Hematopoietic multipotent progenitor cell treated with erythropoietin and hydrocortisone succinate and interleukin-3 and kit ligand, for 17 days (in vitro differentiated cells): ENCODE data around the gene FOXO3.
"Not testable (repeated sequence)": the region's sequence is repeated elsewhere in the genome, so short reads cannot be mapped to it uniquely, and the experiment has no call there.

Source experiments
- DNase-seq: peaks from one replicate; pipeline ENCODE4 v3.0.0-alpha.2; 2015; ENCODE audit warnings: low spot score

Gene FOXO3

DNA sequence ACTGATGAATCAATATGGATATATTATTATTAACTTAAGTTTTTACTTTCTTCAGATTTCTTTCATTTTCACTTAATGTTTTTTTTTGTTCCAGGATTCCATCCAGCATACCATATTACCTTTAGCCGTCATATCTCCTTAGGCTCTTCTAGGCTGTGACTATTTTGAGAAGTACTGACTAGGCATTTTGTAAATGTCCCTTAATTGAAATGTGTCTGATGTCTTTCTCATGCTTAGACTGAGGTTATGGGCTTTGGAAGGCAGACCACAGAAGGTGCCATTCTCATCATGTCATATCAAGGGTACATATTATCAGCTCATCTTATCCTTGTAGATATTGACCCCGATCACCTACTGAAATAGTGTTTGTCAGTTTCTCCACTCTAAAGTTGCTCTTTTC lies 101.3 kb downstream of the FOXO3 start:
- DNase-seq = no peak

DNA sequence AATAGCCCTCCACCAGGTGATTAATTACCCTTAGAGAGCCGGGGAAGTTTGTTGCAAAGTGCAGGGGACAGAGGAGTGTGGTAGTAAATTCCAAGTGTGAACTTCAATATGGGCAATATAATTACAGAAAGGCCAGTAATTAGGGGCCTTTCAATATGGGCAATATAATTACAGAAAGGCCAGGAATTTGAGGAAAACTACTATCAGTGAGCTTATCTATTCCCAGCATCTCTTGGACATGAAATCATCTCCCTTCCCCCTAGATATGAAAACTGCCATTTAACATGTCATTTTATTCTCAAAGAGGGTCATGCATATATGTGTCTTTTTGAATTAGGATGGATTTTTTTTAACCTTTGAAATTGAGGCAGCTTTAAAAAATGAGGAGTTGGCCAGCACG lies 102.0 kb downstream of the FOXO3 start:
- no peak for DNase-seq

DNA sequence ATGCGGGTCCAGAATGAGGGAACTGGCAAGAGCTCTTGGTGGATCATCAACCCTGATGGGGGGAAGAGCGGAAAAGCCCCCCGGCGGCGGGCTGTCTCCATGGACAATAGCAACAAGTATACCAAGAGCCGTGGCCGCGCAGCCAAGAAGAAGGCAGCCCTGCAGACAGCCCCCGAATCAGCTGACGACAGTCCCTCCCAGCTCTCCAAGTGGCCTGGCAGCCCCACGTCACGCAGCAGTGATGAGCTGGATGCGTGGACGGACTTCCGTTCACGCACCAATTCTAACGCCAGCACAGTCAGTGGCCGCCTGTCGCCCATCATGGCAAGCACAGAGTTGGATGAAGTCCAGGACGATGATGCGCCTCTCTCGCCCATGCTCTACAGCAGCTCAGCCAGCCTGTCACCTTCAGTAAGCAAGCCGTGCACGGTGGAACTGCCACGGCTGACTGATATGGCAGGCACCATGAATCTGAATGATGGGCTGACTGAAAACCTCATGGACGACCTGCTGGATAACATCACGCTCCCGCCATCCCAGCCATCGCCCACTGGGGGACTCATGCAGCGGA lies 102.9 kb downstream of the FOXO3 start:
- not testable (repeated sequence) for DNase-seq

DNA sequence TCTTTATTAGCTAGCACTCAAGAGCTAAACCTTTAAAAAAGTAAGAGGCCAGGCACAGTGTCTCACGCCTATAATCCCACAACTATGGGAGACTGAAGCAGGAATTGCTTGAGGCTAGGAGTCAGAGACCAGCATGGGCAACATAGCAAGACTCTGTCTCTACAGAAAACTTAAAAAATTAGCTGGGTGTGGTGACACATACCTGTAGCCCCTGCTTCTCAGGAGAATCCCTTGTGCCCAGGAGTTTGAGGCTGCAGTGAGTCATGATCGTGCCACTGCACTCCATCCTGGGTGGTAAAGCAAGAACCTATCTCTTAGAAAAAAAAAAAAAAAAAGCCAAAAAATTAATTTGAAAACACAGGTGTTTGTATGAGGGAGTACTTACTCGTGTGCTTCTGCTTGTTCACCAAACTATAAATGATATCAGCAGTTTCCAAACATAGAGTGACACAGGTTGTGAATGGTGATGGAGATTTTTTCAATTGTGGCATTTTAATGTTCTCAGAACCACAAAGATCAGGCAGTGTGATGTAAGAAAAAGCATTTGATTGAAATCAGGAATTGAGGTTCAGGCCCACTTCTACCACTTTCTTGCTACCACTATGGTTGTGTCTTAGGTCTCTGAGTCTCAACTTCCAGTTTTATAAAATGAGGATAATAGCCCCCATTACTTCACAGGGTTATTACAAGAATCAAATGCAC lies 104.9 kb downstream of the FOXO3 start:
- no peak for DNase-seq

DNA sequence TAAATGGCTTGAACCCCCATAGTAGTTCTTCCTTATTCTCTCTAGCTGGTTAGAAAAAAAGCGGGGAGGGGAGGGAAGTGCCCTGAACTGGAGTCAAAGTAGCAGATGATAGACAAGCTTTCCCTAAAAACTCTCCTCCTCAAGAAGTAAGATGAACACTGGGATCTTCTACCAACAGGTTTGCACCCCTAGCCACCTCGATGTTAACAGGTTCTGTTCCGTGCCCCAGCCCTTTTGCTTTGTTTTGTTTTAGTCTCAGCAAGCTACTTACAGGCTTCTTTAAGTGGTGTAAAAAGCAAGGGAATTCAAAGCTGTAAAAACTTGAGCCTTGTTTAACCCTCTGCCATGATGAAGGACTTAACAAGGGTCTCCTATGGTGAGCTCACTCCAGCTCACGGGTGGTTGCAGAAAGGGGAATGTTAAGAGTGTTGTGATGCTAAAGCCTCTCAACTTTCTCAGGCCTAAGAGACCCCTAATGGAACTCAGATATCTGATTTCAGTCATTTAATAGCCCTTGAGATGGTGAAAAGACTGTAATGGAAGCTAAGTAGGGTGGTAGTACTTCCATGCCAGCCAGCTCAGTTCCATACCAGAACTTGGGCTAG lies 106.0 kb downstream of the FOXO3 start:
- no peak for DNase-seq

DNA sequence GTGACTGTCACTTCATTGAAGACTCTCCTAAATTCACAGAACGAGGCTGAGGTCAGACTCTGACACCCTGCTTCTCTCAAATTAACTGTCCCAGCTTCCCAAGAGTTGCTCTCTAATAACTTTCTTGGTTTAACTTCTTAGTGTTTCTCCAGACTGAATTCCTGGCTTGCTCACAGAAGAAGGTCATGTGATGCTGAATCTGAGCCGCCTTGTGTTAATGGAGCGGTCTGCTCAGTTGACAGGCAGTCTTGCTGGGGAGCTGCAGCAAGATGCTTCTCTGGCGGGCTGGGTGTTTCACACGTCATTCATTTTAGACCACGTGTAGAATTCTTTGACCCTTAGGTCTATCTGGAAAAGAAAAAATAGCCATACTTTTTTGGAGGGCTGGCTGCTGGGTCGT lies 107.3 kb downstream of the FOXO3 start:
- no peak for DNase-seq

DNA sequence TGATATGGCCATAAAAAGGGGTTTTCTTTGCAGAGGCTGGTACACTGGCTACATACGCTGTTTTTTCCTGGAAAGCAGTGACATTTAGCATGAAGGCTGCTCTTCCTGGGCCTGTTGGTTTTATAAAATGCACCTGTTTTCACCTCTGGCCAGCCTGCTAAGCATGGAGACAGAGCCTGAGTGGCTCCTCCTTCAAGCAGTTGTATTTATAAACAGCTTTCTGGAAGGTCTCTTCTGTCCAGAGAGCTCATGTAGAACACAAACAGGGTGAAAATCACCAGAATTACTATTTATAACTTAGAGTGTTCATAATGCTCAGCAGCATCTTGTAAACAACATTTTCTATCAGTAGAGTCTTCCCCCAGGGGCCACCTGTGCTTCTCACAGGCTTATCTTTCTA lies 109.0 kb downstream of the FOXO3 start:
- DNase-seq = no peak

DNA sequence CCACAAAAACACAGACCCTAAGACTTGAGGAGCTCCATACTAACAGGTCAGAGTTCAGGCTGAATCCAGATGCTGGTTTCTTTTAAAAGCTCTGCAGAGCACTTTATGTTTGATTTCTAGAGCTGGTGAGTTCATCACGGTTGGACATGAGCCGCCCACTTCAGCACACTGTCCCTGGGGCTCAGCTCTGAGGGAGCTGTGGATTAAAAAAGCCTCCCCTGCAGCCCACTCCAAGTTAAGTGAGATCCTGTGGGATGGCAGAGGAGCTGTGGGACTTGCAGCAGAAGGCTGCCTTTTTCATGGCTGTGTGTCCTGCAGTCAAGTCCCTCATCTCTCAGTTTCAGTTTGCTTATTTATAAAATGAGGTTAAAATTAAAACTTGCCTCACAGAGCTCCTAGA lies 110.5 kb downstream of the FOXO3 start:
- DNase-seq = no peak

DNA sequence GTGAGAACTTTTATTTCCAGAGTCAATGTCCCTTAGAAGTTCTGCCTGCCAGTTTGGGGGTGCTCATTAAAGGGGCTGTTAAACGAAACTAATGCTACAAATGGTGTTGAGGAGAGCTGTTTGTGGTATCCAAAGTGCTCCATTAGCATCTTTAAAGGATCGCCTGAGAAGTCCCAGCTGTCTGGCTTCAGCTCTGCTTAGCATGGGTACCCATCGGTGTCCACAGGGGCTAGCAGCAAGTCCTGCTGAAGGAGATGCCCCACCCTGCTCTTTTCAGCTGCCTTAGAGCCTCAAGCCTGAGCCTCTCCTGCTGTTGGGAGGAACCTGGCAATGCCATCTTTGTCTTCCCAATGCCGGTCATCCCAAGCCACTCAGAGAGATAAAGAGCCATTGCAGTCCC lies 111.1 kb downstream of the FOXO3 start:
- no peak for DNase-seq

DNA sequence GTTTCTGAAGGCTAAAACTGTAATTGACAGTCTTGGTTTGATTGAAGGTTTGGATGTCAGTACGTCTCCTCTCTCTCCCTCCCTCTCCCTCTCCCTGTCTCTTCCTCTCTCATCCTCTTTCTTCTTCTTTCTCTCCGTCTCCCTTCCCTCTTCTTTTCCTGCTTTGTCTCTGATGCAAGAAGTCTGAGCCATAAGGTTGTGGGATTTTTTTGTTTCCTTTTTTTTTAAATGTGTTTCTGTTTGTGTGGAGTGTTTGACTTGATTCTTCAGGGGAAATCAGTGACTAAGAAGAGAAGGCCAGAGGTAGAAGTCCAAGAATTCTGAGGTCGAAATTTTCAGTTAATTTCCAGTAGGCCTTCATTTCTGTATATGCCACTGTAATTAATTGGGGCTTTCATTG lies 111.9 kb downstream of the FOXO3 start:
- DNase-seq = no peak

DNA sequence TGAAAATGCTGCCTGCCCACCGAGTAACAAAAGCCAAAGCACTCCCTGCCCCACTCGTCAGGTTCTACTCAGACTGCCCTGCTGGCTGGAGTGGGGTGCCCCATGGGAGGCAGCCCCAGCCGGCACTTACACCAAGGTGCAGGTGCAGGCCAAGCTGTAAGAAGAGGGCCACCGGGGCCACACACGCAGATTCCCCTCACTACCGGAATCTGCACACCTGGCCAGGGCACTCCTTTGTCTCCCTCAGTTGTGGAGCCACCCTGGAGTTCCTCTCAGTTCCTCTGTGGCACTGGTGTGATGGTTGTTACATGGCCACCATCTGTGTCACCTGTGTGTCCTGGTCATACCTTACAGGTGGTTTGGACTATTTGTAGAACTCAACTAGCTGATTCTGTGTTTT lies 112.4 kb downstream of the FOXO3 start:
- no peak for DNase-seq

DNA sequence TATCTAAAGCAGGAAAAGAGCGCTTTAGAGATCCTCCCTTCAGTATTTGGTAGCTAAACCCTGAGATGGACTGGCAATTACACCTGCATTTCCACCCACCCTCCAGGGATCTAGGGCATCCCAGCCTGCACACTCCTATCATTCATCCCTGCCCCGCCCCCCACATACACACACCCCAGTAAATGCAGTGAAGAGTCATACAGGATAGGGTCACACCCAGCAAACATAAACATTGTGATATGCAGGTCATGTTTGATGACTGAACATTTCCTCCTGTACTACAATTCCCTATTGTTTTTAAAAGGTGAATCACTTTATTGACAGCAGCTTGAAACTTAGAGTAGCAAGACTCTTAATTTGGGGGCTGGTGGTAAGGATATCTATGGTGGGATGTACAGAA lies 112.9 kb downstream of the FOXO3 start:
- DNase-seq = no peak

DNA sequence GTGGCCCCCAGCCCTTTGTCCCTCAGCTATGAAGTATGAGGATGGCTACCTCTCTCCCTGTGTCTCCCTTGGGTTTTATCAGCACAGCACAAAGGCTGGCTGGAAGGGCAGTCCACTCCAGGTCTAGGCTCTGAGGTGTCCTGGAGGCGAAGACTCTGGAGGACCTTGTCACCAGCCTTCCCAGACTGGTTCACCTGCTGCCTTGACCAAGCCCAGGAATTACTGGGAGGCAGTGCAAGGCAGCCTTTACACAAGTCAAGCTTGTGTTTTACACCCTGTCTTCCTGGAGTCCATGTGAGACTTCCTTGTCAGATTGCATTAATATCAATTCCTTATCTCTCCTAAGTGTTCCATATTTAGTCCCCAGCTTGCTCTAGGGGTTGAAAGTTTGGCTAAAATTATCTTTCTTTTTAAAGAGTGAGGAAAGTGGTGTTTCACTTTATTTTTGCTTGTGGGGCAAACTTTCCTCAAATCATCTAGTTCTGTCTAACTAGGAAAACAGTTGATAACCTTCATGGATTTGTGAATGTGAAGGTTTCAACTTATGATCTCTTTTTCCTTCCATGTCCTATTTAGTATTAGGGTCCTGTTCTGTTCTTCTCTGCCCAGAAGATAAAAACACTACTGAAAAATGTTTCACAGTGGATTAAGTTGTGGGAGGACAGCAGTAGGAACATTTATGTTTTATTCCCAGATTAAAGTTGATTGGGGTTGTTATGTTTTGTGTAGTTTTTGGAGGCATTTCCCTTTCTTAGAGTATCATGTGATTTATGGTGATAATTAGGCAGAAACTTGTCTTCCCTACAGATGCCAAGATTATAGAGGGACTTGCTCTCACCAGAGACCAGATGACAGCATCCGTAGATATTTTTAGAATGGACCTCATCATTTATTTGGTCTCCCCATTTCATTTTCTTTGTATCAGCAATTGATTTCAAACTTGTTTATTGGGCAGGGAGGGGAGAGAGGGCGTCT lies 114.8 kb downstream of the FOXO3 start:
- no peak for DNase-seq

DNA sequence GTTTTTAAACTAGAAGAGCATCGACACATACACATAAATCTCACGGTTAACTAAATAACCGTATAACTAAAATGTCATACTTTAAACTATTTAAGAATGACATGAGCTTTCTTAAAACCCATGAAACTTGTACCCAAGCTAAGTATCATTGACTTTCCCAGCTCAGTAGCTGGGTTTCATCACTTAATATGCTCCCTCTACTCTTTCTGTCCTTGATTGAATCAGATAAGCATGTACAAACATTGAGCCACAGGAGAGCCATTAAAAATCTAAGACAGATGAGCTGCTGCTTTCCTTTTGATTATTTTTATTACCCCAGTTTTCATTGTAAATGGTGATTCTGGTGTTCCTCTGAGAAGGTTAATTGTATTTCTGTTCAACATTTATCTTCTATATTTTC lies 115.8 kb downstream of the FOXO3 start:
- DNase-seq = no peak

DNA sequence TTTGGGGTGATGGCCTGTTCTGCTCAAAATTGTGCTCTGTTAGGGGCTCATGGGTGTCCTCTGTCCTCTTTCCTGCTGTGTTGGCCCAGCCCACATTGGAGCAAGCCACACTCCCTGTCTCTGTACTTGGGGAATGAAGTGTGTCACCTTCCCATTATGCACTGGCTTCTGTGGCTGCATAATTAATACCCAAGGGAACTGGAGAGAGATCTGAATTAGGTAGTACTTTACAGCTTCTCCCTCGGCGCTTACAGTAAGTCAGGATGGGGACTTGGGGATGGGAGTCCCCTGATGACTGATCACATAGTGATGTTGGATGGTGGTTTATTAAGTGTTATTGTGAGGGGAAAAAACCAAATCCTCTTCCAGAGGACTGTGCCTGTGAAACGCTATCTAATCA lies 116.6 kb downstream of the FOXO3 start:
- DNase-seq = no peak

DNA sequence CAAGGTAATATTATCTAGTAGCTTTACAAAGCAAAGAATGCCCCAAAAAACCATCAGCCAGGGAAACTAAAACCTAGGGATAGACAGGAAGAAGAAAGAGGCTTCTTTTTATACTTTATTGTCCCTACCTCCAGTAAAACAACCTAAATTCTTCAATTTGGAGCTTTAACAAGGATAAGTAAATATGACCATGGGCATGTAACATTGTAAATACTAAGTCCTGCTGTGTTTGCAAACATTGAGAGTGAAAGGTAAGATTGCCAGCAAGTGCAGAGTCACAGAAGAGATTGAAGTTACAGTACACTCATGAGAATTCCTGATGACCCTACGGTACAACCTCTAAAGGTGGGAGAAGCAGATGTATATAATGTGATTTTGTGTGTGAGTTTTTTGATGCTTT lies 117.2 kb downstream of the FOXO3 start:
- no peak for DNase-seq

DNA sequence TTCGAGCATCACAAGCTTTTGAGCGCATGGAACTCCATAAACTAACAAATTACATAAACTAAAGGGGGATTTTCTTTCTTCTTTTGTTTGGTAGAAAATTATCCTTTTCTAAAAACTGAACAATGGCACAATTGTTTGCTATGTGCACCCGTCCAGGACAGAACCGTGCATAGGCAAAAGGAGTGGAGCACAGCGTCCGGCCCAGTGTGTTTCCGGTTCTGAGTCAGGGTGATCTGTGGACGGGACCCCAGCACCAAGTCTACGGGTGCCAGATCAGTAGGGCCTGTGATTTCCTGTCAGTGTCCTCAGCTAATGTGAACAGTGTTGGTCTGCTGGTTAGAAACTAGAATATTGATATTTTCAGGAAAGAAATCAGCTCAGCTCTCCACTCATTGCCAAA lies 119.6 kb downstream of the FOXO3 start:
- not testable (repeated sequence) for DNase-seq

DNA sequence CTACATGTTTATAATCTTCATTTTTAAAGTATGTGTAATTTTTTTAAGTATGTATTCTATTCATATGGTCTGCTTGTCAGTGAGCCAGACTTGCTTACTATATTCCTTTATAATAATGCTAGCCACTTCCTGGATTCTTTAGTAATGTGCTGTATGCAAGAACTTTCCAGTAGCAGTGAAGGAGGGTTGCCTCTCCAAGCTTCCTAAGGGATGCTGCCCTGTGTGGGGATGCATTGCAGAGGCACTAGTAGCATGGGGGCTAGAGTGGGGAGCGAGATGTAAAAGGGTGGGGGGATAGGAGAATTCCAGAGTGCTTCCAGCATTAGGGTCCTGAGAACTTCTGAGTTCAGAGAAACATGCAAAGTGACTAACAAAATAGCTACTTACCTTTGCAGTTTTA lies 121.0 kb downstream of the FOXO3 start:
- not testable (repeated sequence) for DNase-seq

DNA sequence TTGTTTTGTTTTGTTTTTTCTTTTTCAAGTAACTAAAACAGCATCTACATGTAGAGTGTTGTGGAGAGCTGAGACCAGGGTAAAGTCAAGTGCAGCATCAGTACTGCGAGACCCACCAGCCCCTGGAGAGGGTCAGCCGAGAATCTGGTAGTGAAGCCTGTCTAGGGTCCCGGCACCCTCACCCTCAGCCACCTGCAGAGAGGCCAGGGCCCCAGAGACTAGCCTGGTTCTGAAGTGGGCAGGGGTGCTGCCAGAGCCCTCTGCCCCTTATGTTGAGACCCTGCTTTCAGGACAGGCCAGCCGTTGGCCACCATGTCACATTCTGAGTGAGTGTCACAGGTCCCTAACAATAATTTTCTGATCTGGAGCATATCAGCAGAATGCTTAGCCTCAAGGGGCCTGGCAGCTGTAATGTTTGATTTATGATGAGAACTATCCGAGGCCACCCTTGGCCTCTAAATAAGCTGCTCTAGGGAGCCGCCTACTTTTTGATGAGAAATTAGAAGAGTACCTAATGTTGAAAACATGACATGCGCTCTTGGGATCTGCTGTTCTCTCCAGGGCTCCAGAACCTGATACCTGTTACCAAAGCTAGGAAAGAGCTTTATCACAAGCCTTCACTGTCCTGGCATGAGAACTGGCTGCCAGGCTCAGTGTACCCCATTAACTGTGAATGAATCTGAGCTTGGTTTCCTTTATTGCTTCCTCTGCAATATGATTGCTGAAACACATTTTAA lies 121.8 kb downstream of the FOXO3 start:
- not testable (repeated sequence) for DNase-seq

DNA sequence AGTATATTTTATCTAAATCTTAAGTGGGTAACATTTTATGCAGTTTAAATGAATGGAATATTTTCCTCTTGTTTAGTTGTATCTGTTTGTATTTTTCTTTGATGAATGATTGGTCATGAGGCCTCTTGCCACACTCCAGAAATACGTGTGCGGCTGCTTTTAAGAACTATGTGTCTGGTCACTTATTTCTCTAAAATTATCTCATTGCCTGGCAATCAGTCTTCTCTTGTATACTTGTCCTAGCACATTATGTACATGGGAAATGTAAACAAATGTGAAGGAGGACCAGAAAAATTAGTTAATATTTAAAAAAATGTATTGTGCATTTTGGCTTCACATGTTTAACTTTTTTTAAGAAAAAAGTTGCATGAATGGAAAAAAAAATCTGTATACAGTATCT lies 123.3 kb downstream of the FOXO3 start:
- DNase-seq = not testable (repeated sequence)

DNA sequence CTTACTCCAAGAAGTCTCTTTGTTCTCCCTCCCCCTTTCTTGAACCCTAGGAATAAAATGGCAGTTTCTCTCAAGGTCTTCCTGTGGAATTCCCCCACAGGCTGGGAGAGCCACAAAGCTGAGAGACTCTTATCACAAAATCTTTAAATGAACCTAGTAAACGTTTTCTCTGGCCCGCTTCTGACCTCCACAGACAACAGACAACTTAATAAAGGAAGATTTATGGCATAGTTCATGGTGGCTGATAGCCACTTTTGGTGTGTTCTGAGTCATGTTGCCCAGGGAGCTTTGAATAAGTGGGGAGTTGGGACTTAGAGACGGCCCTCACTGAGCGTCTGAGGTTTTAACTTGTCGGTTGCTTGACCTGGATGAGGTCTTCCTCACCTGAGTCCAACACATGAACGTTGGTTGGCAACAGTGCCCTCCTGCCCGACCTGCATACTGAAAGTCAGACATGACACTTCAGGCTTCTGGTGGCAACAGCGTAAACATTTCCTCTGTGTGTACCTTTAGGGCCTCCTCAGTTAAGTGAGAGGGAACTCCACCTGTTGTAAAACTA lies 124.1 kb downstream of the FOXO3 start:
- DNase-seq = no peak

DNA sequence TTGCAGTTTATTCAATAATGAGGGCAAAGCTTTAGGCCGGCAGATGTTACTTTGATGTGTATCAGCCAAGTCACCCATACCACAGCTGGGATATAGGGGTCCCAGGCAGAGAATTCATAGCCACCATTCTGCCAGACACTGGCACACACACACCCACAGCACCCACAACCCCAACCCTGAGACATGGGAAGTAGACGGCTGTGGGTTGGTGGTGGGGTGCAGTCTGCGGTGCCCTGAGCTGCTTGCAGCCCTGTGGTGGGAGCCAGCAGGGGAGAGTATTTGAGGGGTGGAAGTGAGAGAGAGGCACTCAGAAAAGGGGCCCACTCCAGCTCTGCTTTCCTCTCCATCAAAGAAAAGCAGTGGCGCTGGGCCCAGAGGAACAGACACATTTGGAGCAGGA lies 125.3 kb downstream of the FOXO3 start:
- no peak for DNase-seq
